ENCODE measurements around the gene ULK1.

Gene ULK1

GRCh38 chr12:131862994-131863710 lies 31.3 kb upstream of the ULK1 start:
- no peak overlapping the region for H3K4me3 ChIP-seq (ENCODE audit: low read length)
- H3K36me3 ChIP-seq (ENCODE audit: control insufficient read depth, low read length) = no peaks in the 10 kb centered on the region
- no peak overlapping the region for H3K27ac ChIP-seq (ENCODE audit: low read depth, low read length)
- H3K27me3 ChIP-seq (ENCODE audit: control insufficient read depth, low read length) = no peaks in the 10 kb centered on the region
- H3K79me2 ChIP-seq (ENCODE audit: control insufficient read depth, low read length) = no peaks in the 10 kb centered on the region
- H3K9me3 ChIP-seq (ENCODE audit: control insufficient read depth, insufficient read depth, low read length) = no peaks in the 10 kb centered on the region
- TF ChIP-seq EZH2phosphoT487 (IDR thresholded peaks at IDR 0.05; ENCODE audit: borderline replicate concordance, low read length) (no peak), CTCF (IDR thresholded peaks at IDR 0.05; ENCODE audit: low read depth, low read length, poor library complexity, severe bottlenecking) (no peak)
- no peaks in the 10 kb centered on the region for H3F3A ChIP-seq (ENCODE audit: control insufficient read depth, insufficient read depth)
- no peaks in the 10 kb centered on the region for H4K20me1 ChIP-seq (ENCODE audit: control insufficient read depth, insufficient read depth, low read depth, low read length)
- H3K4me1 ChIP-seq (ENCODE audit: control insufficient read depth, low read length) = no peaks in the 10 kb centered on the region
- no peak overlapping the region for H3K4me2 ChIP-seq (ENCODE audit: low read length)
- no peaks in the 10 kb centered on the region for H3K9me2 ChIP-seq (replicated peaks; ENCODE audit: control insufficient read depth, low read length)

DNA sequence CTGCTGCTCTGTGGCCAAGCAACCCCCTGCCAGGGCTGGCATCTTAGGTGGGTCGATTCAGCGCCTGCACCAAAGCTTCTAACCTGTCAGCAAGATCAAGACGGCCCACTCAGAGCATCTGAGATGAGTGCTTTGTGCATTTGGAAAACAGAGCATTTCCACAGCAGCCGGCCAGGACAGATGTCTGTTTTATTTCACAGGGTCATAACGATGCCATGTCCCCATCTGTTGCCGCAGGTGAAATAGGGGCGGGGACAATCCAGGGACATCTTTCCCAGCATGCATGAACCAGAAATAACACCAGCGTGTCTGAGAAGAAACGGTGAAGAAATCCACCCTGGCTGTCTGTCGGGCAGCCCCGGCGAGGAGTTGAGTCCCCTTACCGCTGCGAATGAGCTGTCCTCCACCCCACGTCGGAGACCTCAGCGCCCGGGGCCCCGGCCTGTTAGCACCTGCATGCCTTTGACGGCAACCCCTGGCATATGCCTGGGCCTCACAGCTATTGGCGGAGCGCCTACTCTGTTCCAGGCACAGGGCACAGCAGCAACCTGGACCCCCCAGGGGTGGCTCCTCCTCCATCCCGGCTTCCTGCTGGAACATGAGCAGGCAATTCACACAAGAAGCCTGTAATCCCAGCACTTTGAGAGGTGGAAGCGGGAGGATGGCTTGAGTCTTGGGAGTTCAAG lies 30.6 kb upstream of the ULK1 start:
- H3K27ac ChIP-seq (ENCODE audit: low read depth, low read length) = no peak overlapping the region

GRCh38 chr12:131864469-131864868 lies 30.0 kb upstream of the ULK1 start:
- no peaks in the 10 kb centered on the region for H3K27me3 ChIP-seq (ENCODE audit: control insufficient read depth, low read length)
- no peaks in the 10 kb centered on the region for H3K9me3 ChIP-seq (ENCODE audit: control insufficient read depth, insufficient read depth, low read length)
- H3K79me2 ChIP-seq (ENCODE audit: control insufficient read depth, low read length) = no peaks in the 10 kb centered on the region
- no peaks in the 10 kb centered on the region for H3K36me3 ChIP-seq (ENCODE audit: control insufficient read depth, low read length)
- H3K27ac ChIP-seq (ENCODE audit: low read depth, low read length) = no peak overlapping the region
- H3K4me3 ChIP-seq (ENCODE audit: low read length) = no peak overlapping the region
- H4K20me1 ChIP-seq (ENCODE audit: control insufficient read depth, insufficient read depth, low read depth, low read length) = no peaks in the 10 kb centered on the region
- no peaks in the 10 kb centered on the region for H3K9me2 ChIP-seq (replicated peaks; ENCODE audit: control insufficient read depth, low read length)
- TF ChIP-seq CTCF (IDR thresholded peaks at IDR 0.05; ENCODE audit: low read depth, low read length, poor library complexity, severe bottlenecking) = no peak
- H3F3A ChIP-seq (ENCODE audit: control insufficient read depth, insufficient read depth) = no peaks in the 10 kb centered on the region
- H3K4me2 ChIP-seq (ENCODE audit: low read length) = no peak overlapping the region
- H3K4me1 ChIP-seq (ENCODE audit: control insufficient read depth, low read length) = no peaks in the 10 kb centered on the region

More for the DNA sequence above, 30.6 kb upstream of the ULK1 start:
- Histone ChIP-seq H3F3A (ENCODE audit: control insufficient read depth, insufficient read depth) (no peaks in the 10 kb centered on the region), H4K20me1 (ENCODE audit: control insufficient read depth, insufficient read depth, low read depth, low read length) (no peaks in the 10 kb centered on the region), H3K36me3 (ENCODE audit: control insufficient read depth, low read length) (no peaks in the 10 kb centered on the region), H3K9me3 (ENCODE audit: control insufficient read depth, insufficient read depth, low read length) (no peaks in the 10 kb centered on the region), H3K4me2 (ENCODE audit: low read length) (no peak overlapping the region), H3K79me2 (ENCODE audit: control insufficient read depth, low read length) (no peaks in the 10 kb centered on the region), H3K27me3 (ENCODE audit: control insufficient read depth, low read length) (no peaks in the 10 kb centered on the region), H3K4me3 (ENCODE audit: low read length) (no peak overlapping the region), H3K4me1 (ENCODE audit: control insufficient read depth, low read length) (no peaks in the 10 kb centered on the region), H3K9me2 (replicated peaks; ENCODE audit: control insufficient read depth, low read length) (no peaks in the 10 kb centered on the region)
- TF ChIP-seq CTCF (IDR thresholded peaks at IDR 0.05; ENCODE audit: low read depth, low read length, poor library complexity, severe bottlenecking) (no peak), EZH2phosphoT487 (IDR thresholded peaks at IDR 0.05; ENCODE audit: borderline replicate concordance, low read length) (no peak)
